HepG2 (cell line): ENCODE results near the gene RALB. TPM values are rescaled to one million over a fixed set of nuclear protein-coding genes. Genes with fewer than 3 reads are reported as not detected.

ENCODE experiments used
- ATAC-seq: fragments of 200-7000 bp; cut with Tn5 transposase; 3 replicates; pipeline ENCODE4 v1.9.1; 2020; ENCODE audit warnings: mild to moderate bottlenecking, moderate library complexity
- BruUV-seq: library from RNA; stranded (reverse); fragments of 400-500 nt; replicated peaks from 2 replicates; lab custom pipeline; 2021; lab: Mats Ljungman, UMichigan
- CTCF ChIA-PET: fragments of 300-600 bp; formaldehyde crosslinking; extraction: SDS; loops from one replicate; lab custom pipeline; 2021; ENCODE audit warnings: low total read pairs, inconsistent platforms, low intra/inter-chr PET ratio; lab: Yijun Ruan, JAX
- POLR2A ChIA-PET: fragments of 350-600 bp; sonication (Branson Sonifier 250); formaldehyde crosslinking; loops from one replicate; lab custom pipeline; 2020; ENCODE audit warnings: antibody characterized with exemption, inconsistent platforms; lab: Yijun Ruan, JAX
- DNase-seq: peaks from one replicate; pipeline ENCODE4 v3.0.0-alpha.2; 2015; ENCODE audit warnings: low spot score
- FAIRE-seq: peaks from 3 replicates; lab custom pipeline; 2011; peaks lifted over from hg19 to GRCh38; lab: Jason Lieb, UNC
- H2AFZ ChIP-seq: one replicate; pipeline ENCODE4 v1.6.1; 2011; ENCODE audit warnings: low read length, inconsistent platforms
- H3K27ac ChIP-seq: fragments of 300-600 bp; 3 replicates; pipeline ENCODE4 v1.8.0; 2011; ENCODE audit warnings: mixed run types, mild to moderate bottlenecking, mixed read lengths, low read length, inconsistent platforms; ENCODE audit not compliant: insufficient read depth; ENCODE audit errors: extremely low read length
- H3K27me3 ChIP-seq, 2 experiments: fragments of 200-600 bp in 1 of 2; 2 replicates in 1 of 2; 3 replicates in 1 of 2; pipeline versions ENCODE4 v1.6.0 to v1.8.0; 2011; ENCODE audit warnings: low read length in 2 of 2, mild to moderate bottlenecking in 2 of 2, moderate library complexity in 2 of 2, inconsistent platforms in 1 of 2; ENCODE audit not compliant: insufficient read depth in 2 of 2, control insufficient read depth in 1 of 2
- H3K36me3 ChIP-seq, 2 experiments: fragments of 200-600 bp in 1 of 2; replicated peaks in 1 of 2; 2 replicates in 1 of 2; 3 replicates in 1 of 2; pipeline versions ENCODE4 v1.5.1 to v1.8.0; 2011; ENCODE audit warnings: low read length in 2 of 2, inconsistent platforms in 1 of 2; ENCODE audit not compliant: insufficient read depth in 2 of 2, control insufficient read depth in 1 of 2
- H3K4me1 ChIP-seq: 2 replicates; pipeline ENCODE4 v1.5.1; 2012; ENCODE audit warnings: low read length, inconsistent platforms; ENCODE audit not compliant: insufficient read depth
- H3K4me2 ChIP-seq: 2 replicates; pipeline ENCODE4 v1.6.0; 2011; ENCODE audit warnings: low read depth, low read length, inconsistent platforms
- H3K4me3 ChIP-seq, 3 experiments: fragments of 200-600 bp in 1 of 3; sonication (generic), shearing (Covaris generic) in 1 of 3; replicated peaks in 1 of 3; 2 replicates each; pipeline ENCODE4 v1.5.1; 2011 to 2016; ENCODE audit warnings: low read length in 3 of 3, inconsistent platforms in 2 of 3, low read depth in 2 of 3, mild to moderate bottlenecking in 2 of 3, control low read depth in 1 of 3, mixed read lengths in 1 of 3; ENCODE audit not compliant: insufficient read depth in 1 of 3
- H3K79me2 ChIP-seq: one replicate; pipeline ENCODE4 v1.6.1; 2011; ENCODE audit warnings: low read length, inconsistent platforms; ENCODE audit not compliant: insufficient read depth
- H3K9ac ChIP-seq: 2 replicates; pipeline ENCODE4 v1.6.0; 2011; ENCODE audit warnings: mild to moderate bottlenecking, low read depth, low read length, inconsistent platforms; ENCODE audit not compliant: insufficient read depth
- H3K9me3 ChIP-seq: 2 replicates; pipeline ENCODE4 v1.5.1; 2012; ENCODE audit warnings: mild to moderate bottlenecking, low read length
- H4K20me1 ChIP-seq: 2 replicates; pipeline ENCODE4 v1.6.0; 2011; ENCODE audit warnings: inconsistent platforms, mild to moderate bottlenecking, low read length, moderate library complexity; ENCODE audit not compliant: insufficient read depth
- JUND ChIP-seq: sonication (generic); formaldehyde crosslinking; IDR thresholded peaks from 2 replicates; pipeline ENCODE4 v1.8.0; 2022; ENCODE audit warnings: mild to moderate bottlenecking, missing genetic modification reagents
- KDM2A ChIP-seq: sonication (generic); formaldehyde crosslinking; IDR thresholded peaks from 2 replicates; pipeline ENCODE4 v1.4.0; 2020; ENCODE audit warnings: low read depth, missing genetic modification reagents, borderline replicate concordance
- MEIS2 ChIP-seq: sonication (generic); formaldehyde crosslinking; IDR thresholded peaks from 2 replicates; pipeline ENCODE4 v1.9.0; 2021; ENCODE audit warnings: mild to moderate bottlenecking, missing genetic modification reagents
- POLR2A ChIP-seq, 2 experiments: IDR thresholded peaks; 2 replicates each; pipeline ENCODE4 v1.6.1; 2011; ENCODE audit warnings: low read depth in 2 of 2, low read length in 2 of 2, mild to moderate bottlenecking in 1 of 2, moderate library complexity in 1 of 2; ENCODE audit not compliant: insufficient read depth in 1 of 2
- PRDM10 ChIP-seq: sonication (generic); formaldehyde crosslinking; IDR thresholded peaks from 2 replicates; pipeline ENCODE4 v1.4.0; 2020; ENCODE audit warnings: low read depth, missing genetic modification reagents
- SMAD3 ChIP-seq: sonication (generic); formaldehyde crosslinking; IDR thresholded peaks from 2 replicates; pipeline ENCODE4 v1.4.0; 2020; ENCODE audit warnings: missing genetic modification reagents
- ZMAT3 ChIP-seq: sonication (generic); formaldehyde crosslinking; conservative IDR thresholded peaks from 2 replicates; pipeline ENCODE4 v1.7.0; 2021; ENCODE audit warnings: missing genetic modification reagents
- ZNF484 ChIP-seq: sonication (generic); formaldehyde crosslinking; IDR thresholded peaks from 2 replicates; pipeline ENCODE4 v1.5.1; 2020; ENCODE audit warnings: mild to moderate bottlenecking, low read depth, missing genetic modification reagents, borderline replicate concordance
- ZNF607 ChIP-seq: sonication (generic); formaldehyde crosslinking; IDR thresholded peaks from 2 replicates; pipeline ENCODE4 v1.5.1; 2020; ENCODE audit warnings: missing genetic modification reagents, mild to moderate bottlenecking, borderline replicate concordance
- ZNF660 ChIP-seq: sonication (generic); formaldehyde crosslinking; IDR thresholded peaks from 2 replicates; pipeline ENCODE4 v1.5.1; 2020; ENCODE audit warnings: mild to moderate bottlenecking, low read depth, missing genetic modification reagents, borderline replicate concordance
- ZNF841 ChIP-seq: sonication (generic); formaldehyde crosslinking; IDR thresholded peaks from 2 replicates; pipeline ENCODE4 v1.8.1; 2023; ENCODE audit warnings: missing genetic modification reagents, borderline replicate concordance
- ZNF879 ChIP-seq: sonication (generic); formaldehyde crosslinking; IDR thresholded peaks from 2 replicates; pipeline ENCODE4 v1.8.1; 2023; ENCODE audit warnings: missing genetic modification reagents
- WGBS: methylation state at CpG from one replicate; pipeline ENCODE4 v1.1.6; 2017; ENCODE audit warnings: low lambda C conversion rate; 5-methylcytosine and 5-hydroxymethylcytosine counted together
- in situ Hi-C: cut with HindIII; loops from 2 replicates; pipeline ENCODE4 v1.10.0; 2017; ENCODE audit warnings: low pct_unique_long_range_greater_than_20kb; ENCODE audit not compliant: extremely low pct_ligation_motif_present
- intact Hi-C: fragments of 100-400 bp; cut with micrococcal nuclease; formaldehyde crosslinking; loops from one replicate; pipeline ENCODE4 v1.10.0; 2022; ENCODE audit not compliant: unreplicated experiment
- polyA plus RNA-seq, 8 experiments: library from polyadenylated mRNA; depleted of rRNA in 3 of 8; stranded (reverse) in 7 of 8; unstranded in 1 of 8; fragments of >200 nt; fragmentation: Illumina TruSeq in 4 of 8; extraction: Trizol in 4 of 8; gene quantifications; 2 replicates each; pipeline versions ENCODE4 v1.2.1 to v1.2.3, GENCODE V29; 2011 to 2016; ENCODE audit warnings: low read depth in 4 of 8, missing spikeins in 1 of 8, mixed read lengths in 1 of 8; ENCODE audit not compliant: insufficient read depth in 1 of 8
- total RNA-seq, 5 experiments: library from RNA; depleted of rRNA; stranded (reverse); fragments of >200 nt; fragmentation: Illumina TruSeq; extraction: Trizol; gene quantifications; 2 replicates each; pipeline ENCODE4 v1.2.3, GENCODE V29; 2016; ENCODE audit warnings: low read depth in 1 of 5
- TF ChIP-seq, protein P1 (sequence below): sonication (generic); formaldehyde crosslinking; IDR thresholded peaks from 2 replicates; pipeline ENCODE4 v1.8.0; 2022; ENCODE audit warnings: mild to moderate bottlenecking, missing genetic modification reagents, moderate library complexity

RALB gene
- total and polyA plus RNA-seq, 2 of the 13 experiments (the other 11 are each of a cell fraction or from before 2014, with no cell fraction given): 37.8 to 43.2 TPM

DNA sequence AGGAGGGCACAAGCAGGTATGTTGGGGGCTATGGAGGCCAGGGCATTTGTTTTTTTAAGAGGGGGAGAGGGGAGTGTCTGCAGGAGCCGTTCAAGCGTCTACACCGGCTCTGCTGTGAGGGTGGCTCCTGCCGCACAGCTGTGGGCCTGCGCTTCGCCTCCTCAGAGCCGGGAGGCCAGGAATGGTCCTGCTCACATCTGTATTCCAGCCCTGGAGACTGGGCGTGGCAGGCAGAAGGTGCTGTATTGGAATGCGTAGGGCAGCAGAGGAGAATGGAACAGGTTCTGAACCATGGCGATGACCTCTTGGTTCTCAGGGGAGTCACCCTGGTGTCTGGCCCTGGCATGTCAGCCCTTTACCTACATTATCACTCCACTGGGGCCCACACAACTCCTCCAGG, 66.5 kb downstream of the RALB start:
- H3K27me3 ChIP-seq: peaks cover 35 to 93% of the 10 kb centered on the region in 2 experiments
- no peaks in the 10 kb centered on the region for H3K79me2 ChIP-seq
- CTCF ChIA-PET: no interaction called here
- TF ChIP-seq POLR2A (IDR thresholded peaks at IDR 0.05; ENCODE audit: insufficient read depth in 1 of 2, low read depth in 2 of 2, low read length in 2 of 2) (no peak), KDM2A (CRISPR knock-in tag) (no peak), PRDM10 (CRISPR knock-in tag) (no peak), ZNF660 (CRISPR knock-in tag) (no peak), ZNF879 (CRISPR knock-in tag) (no peak), MEIS2 (no peak), SMAD3 (CRISPR knock-in tag) (no peak), JUND (CRISPR knock-in tag) (no peak), ZMAT3 (CRISPR knock-in tag) (no peak), ZNF484 (CRISPR knock-in tag) (no peak), ZNF607 (CRISPR knock-in tag) (no peak), ZNF841 (CRISPR knock-in tag) (no peak)
- TF ChIP-seq, protein P1, sequence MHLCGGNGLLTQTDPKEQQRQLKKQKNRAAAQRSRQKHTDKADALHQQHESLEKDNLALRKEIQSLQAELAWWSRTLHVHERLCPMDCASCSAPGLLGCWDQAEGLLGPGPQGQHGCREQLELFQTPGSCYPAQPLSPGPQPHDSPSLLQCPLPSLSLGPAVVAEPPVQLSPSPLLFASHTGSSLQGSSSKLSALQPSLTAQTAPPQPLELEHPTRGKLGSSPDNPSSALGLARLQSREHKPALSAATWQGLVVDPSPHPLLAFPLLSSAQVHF (CRISPR knock-in tag): no peak
- ATAC-seq (no peak), FAIRE-seq (no peak), DNase-seq (no peak)
- 58% methylated on average over 9 of the region's 10 CpGs for WGBS
- intact Hi-C loops (loop anchor here (10.0 kb wide), 1 partner anchor 356 kb away; no protein-coding TSS in a partner anchor), in situ Hi-C loops (loop anchor here (10.0 kb wide), 1 partner anchor 114 kb away; no protein-coding TSS in a partner anchor)
- no peak overlapping the region for H3K4me2 ChIP-seq
- H4K20me1 ChIP-seq: no peaks in the 10 kb centered on the region
- H3K27ac ChIP-seq: no peak overlapping the region
- H3K9ac ChIP-seq: no peak overlapping the region
- no peaks in the 10 kb centered on the region for H3K36me3 ChIP-seq
- H3K4me3 ChIP-seq: no peak overlapping the region
- POLR2A ChIA-PET: no interaction called here
- H3K4me1 ChIP-seq: peaks cover 16% of the 10 kb centered on the region
- H3K9me3 ChIP-seq: no peaks in the 10 kb centered on the region
- no TSS peak for BruUV-seq
- no peak overlapping the region for H2AFZ ChIP-seq
